ENCODE data around the gene CHRNB2. TPM values are rescaled to one million over a fixed set of nuclear protein-coding genes. Genes with fewer than 3 reads are reported as not detected.

CHRNB2 gene
- total RNA-seq, 2 experiments from 2014 or later: not detected

- no peak overlapping the region for H3K4me3 Mint-ChIP-seq
- peaks cover 26% of the 10 kb centered on the region for H3K36me3 Mint-ChIP-seq
- peaks cover 3% of the 10 kb centered on the region for H3K4me1 Mint-ChIP-seq
- no peak overlapping the region for H3K27ac Mint-ChIP-seq
- no peaks in the 10 kb centered on the region for H3K9me3 Mint-ChIP-seq (ENCODE audit: low read depth)
- no peaks in the 10 kb centered on the region for H3K27me3 Mint-ChIP-seq
- ATAC-seq: no peak
- DNase-seq: no peak
- CTCF ChIA-PET: interaction anchor here (0.8 to 1.1 kb wide), 2 partner anchors 16 to 17 kb away, joined by 3 to 5 read pairs; no protein-coding TSS in a partner anchor
Measured at GRCh38 chr1:154575951-154576566, 8.5 kb downstream of the CHRNB2 start.

GRCh38 chr1:154577346-154578057 is 9.9 kb downstream of the CHRNB2 start:
- H3K9me3 Mint-ChIP-seq (ENCODE audit: low read depth): no peaks in the 10 kb centered on the region
- DNase-seq: no peak
- no peak overlapping the region for H3K4me3 Mint-ChIP-seq
- H3K36me3 Mint-ChIP-seq: peaks cover 33% of the 10 kb centered on the region
- H3K27ac Mint-ChIP-seq: no peak overlapping the region
- CTCF ChIA-PET: no interaction called here
- peaks cover 3% of the 10 kb centered on the region for H3K4me1 Mint-ChIP-seq
- no peaks in the 10 kb centered on the region for H3K27me3 Mint-ChIP-seq
- ATAC-seq: no peak

- DNase-seq (no peak), ATAC-seq (no peak)
- CTCF ChIA-PET: interaction anchor here (1.2 kb wide), 1 partner anchor 18 kb away, joined by 3 read pairs; no protein-coding TSS in a partner anchor
- Mint-ChIP-seq H3K9me3 (ENCODE audit: low read depth) (no peaks in the 10 kb centered on the region), H3K27me3 (no peaks in the 10 kb centered on the region), H3K36me3 (peaks cover 34% of the 10 kb centered on the region), H3K4me1 (peaks cover 3% of the 10 kb centered on the region), H3K27ac (no peak overlapping the region), H3K4me3 (no peak overlapping the region)
Measured at GRCh38 chr1:154578058-154578418, 10.5 kb downstream of the CHRNB2 start.

- CTCF ChIA-PET: interaction anchor here (1.2 kb wide), 1 partner anchor 19 kb away, joined by 3 read pairs; no protein-coding TSS in a partner anchor
- DNase-seq (no peak), ATAC-seq (no peak)
- no peak overlapping the region for H3K27ac Mint-ChIP-seq
- H3K27me3 Mint-ChIP-seq: no peaks in the 10 kb centered on the region
- H3K4me1 Mint-ChIP-seq: peaks cover 2% of the 10 kb centered on the region
- H3K9me3 Mint-ChIP-seq (ENCODE audit: low read depth): no peaks in the 10 kb centered on the region
- no peak overlapping the region for H3K4me3 Mint-ChIP-seq
- H3K36me3 Mint-ChIP-seq: peaks cover 45% of the 10 kb centered on the region
Measured at GRCh38 chr1:154579374-154579773, 11.8 kb downstream of the CHRNB2 start.

- CTCF ChIA-PET: no interaction called here
- no peak for DNase-seq
- Mint-ChIP-seq H3K9me3 (ENCODE audit: low read depth) (no peaks in the 10 kb centered on the region), H3K27ac (no peak overlapping the region), H3K4me1 (peaks cover 20% of the 10 kb centered on the region), H3K36me3 (peaks cover 69% of the 10 kb centered on the region), H3K27me3 (no peaks in the 10 kb centered on the region), H3K4me3 (no peak overlapping the region)
- no peak for ATAC-seq
Measured at GRCh38 chr1:154581766-154582165, 14.2 kb downstream of the CHRNB2 start.

- ATAC-seq: no peak
- Mint-ChIP-seq H3K36me3 (peaks cover 79% of the 10 kb centered on the region), H3K27me3 (no peaks in the 10 kb centered on the region), H3K4me1 (peaks cover 23% of the 10 kb centered on the region), H3K4me3 (no peak overlapping the region), H3K27ac (no peak overlapping the region), H3K9me3 (ENCODE audit: low read depth) (no peaks in the 10 kb centered on the region)
- CTCF ChIA-PET: no interaction called here
- no peak for DNase-seq
Measured at GRCh38 chr1:154582885-154583284, 15.3 kb downstream of the CHRNB2 start.

GRCh38 chr1:154583773-154584172 is 16.2 kb downstream of the CHRNB2 start:
- ATAC-seq: no peak
- H3K27ac Mint-ChIP-seq: no peak overlapping the region
- no peak overlapping the region for H3K4me3 Mint-ChIP-seq
- peaks cover 80% of the 10 kb centered on the region for H3K36me3 Mint-ChIP-seq
- H3K4me1 Mint-ChIP-seq: peaks cover 23% of the 10 kb centered on the region
- H3K9me3 Mint-ChIP-seq (ENCODE audit: low read depth): no peaks in the 10 kb centered on the region
- CTCF ChIA-PET: no interaction called here
- DNase-seq: no peak
- H3K27me3 Mint-ChIP-seq: no peaks in the 10 kb centered on the region

- DNase-seq (no peak), ATAC-seq (no peak)
- Mint-ChIP-seq H3K4me3 (no peak overlapping the region), H3K27ac (no peak overlapping the region), H3K36me3 (peaks cover 80% of the 10 kb centered on the region), H3K9me3 (ENCODE audit: low read depth) (no peaks in the 10 kb centered on the region), H3K27me3 (no peaks in the 10 kb centered on the region), H3K4me1 (peaks cover 23% of the 10 kb centered on the region)
- CTCF ChIA-PET: interaction anchor here (1.0 kb wide), 1 partner anchor 94 kb away, joined by 3 read pairs; no protein-coding TSS in a partner anchor
Measured at GRCh38 chr1:154584267-154584994, 16.9 kb downstream of the CHRNB2 start.

GRCh38 chr1:154586231-154586630 is 18.7 kb downstream of the CHRNB2 start:
- H3K4me1 Mint-ChIP-seq: peaks cover 23% of the 10 kb centered on the region
- DNase-seq: no peak
- no peaks in the 10 kb centered on the region for H3K9me3 Mint-ChIP-seq (ENCODE audit: low read depth)
- CTCF ChIA-PET: no interaction called here
- no peak for ATAC-seq
- peaks cover 78% of the 10 kb centered on the region for H3K36me3 Mint-ChIP-seq
- H3K27ac Mint-ChIP-seq: no peak overlapping the region
- no peaks in the 10 kb centered on the region for H3K27me3 Mint-ChIP-seq
- no peak overlapping the region for H3K4me3 Mint-ChIP-seq

- H3K36me3 Mint-ChIP-seq: peaks cover 80% of the 10 kb centered on the region
- H3K27me3 Mint-ChIP-seq: no peaks in the 10 kb centered on the region
- H3K4me3 Mint-ChIP-seq: no peak overlapping the region
- peaks cover 23% of the 10 kb centered on the region for H3K4me1 Mint-ChIP-seq
- ATAC-seq (no peak), DNase-seq (no peak)
- no peak overlapping the region for H3K27ac Mint-ChIP-seq
- CTCF ChIA-PET: no interaction called here
- no peaks in the 10 kb centered on the region for H3K9me3 Mint-ChIP-seq (ENCODE audit: low read depth)
Measured at GRCh38 chr1:154586641-154587040, 19.1 kb downstream of the CHRNB2 start.

- Mint-ChIP-seq H3K27ac (no peak overlapping the region), H3K4me1 (peaks cover 21% of the 10 kb centered on the region), H3K4me3 (no peak overlapping the region), H3K9me3 (ENCODE audit: low read depth) (no peaks in the 10 kb centered on the region), H3K36me3 (peaks cover 84% of the 10 kb centered on the region), H3K27me3 (no peaks in the 10 kb centered on the region)
- DNase-seq (no peak), ATAC-seq (no peak)
- CTCF ChIA-PET: interaction anchor here (1.5 to 1.9 kb wide), 2 partner anchors 30 to 80 kb away, joined by 5 to 6 read pairs; no protein-coding TSS in a partner anchor
Measured at GRCh38 chr1:154589780-154590179, 22.2 kb downstream of the CHRNB2 start.

GRCh38 chr1:154590756-154591155 is 23.2 kb downstream of the CHRNB2 start:
- Mint-ChIP-seq H3K27me3 (no peaks in the 10 kb centered on the region), H3K9me3 (ENCODE audit: low read depth) (no peaks in the 10 kb centered on the region), H3K36me3 (peaks cover 80% of the 10 kb centered on the region), H3K4me3 (no peak overlapping the region), H3K4me1 (peaks cover 13% of the 10 kb centered on the region), H3K27ac (no peak overlapping the region)
- no peak for DNase-seq
- CTCF ChIA-PET: interaction anchor here (1.6 to 1.9 kb wide), 2 partner anchors 14 to 79 kb away, joined by 4 to 6 read pairs; no protein-coding TSS in a partner anchor
- ATAC-seq: no peak

- CTCF ChIA-PET: interaction anchor here (1.6 to 1.9 kb wide), 2 partner anchors 14 to 78 kb away, joined by 4 to 6 read pairs; no protein-coding TSS in a partner anchor
- Mint-ChIP-seq H3K9me3 (ENCODE audit: low read depth) (no peaks in the 10 kb centered on the region), H3K27me3 (no peaks in the 10 kb centered on the region), H3K36me3 (peaks cover 78% of the 10 kb centered on the region), H3K4me1 (peaks cover 10% of the 10 kb centered on the region), H3K27ac (no peak overlapping the region), H3K4me3 (no peak overlapping the region)
- ATAC-seq (no peak), DNase-seq (no peak)
Measured at GRCh38 chr1:154591206-154591605, 23.6 kb downstream of the CHRNB2 start.
